ENCODE data around the gene SORBS2.
"Not testable (repeated sequence)": the region's sequence is repeated elsewhere in the genome, so short reads cannot be mapped to it uniquely, and the experiment has no call there.

Gene SORBS2

DNA sequence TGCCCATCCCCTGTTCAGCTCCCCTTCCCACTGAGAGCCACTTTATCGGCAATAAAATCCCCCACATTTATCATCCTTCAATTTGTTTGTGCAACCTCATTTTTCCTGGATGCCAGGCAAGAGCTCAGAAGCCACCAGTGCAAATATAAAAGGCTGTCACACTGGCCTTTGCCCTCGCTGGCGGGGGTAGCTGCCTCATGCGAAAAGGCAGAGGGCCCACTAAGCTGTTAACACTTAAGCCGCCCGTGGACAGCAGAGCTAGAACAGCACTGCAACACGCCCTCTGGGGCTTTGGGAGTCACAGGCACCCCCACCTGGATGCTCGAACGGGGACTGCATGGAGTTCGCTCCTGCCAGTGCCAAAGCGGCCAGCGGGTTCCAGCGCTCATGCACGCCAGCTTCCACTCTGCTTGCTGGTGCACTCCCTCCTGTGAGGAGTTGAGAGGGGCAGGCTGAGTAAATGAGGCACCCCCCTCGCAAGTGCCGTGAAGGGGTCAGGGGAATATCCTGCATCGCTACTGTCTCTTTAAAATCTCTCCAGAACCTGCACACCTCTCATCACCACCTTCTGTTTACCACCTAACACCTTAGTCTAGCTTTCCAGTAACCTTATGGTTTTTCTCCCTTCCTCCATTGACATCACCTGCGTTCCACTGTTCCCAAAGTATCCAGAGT lies 99.5 kb downstream of the SORBS2 start:
- no peak for DNase-seq (ENCODE audit: low read depth)

DNA sequence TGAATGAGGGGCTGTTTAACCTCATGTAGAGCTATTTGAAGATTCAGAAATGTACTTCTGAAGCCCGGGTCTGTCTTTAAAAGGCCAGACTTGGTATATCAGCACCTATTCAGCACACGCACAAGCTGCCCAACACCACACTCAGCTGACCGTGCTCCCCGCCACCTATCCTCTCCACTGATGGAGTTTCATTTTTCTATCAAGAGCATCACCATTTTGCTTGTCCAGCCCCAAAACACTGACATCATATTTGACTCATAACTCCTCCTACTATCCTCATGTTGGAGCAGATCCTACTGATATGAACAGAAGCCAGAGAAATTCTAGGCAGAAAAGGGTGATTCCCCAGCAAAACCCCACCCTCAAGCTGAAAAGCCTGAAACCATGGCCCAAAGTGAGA lies 100.3 kb downstream of the SORBS2 start:
- DNase-seq (ENCODE audit: low read depth) = no peak

DNA sequence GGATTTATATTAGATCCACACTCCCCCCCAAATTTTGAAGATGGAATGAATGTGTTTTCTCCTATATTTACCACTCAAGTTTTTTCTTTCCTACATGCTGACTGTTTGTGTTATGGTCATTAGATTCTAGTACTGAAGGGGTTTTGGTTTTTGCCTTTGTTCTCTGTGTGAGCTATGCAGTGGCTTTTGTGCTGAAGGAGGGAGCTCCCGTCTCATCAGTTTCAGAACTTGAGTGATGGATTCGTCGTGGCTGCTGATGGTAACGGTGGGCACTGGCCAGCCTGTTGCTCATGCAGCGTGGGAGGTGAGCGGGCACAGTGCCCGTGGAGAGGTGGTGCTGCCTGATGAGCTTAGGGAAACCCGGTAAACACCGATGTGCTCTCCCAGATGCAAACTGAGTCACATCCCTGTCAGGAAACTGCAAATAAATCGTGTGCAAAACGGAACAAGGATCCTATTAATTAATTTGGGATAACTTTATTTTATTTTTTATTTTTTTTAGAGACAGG lies 101.5 kb downstream of the SORBS2 start:
- no peak for DNase-seq (ENCODE audit: low read depth)

DNA sequence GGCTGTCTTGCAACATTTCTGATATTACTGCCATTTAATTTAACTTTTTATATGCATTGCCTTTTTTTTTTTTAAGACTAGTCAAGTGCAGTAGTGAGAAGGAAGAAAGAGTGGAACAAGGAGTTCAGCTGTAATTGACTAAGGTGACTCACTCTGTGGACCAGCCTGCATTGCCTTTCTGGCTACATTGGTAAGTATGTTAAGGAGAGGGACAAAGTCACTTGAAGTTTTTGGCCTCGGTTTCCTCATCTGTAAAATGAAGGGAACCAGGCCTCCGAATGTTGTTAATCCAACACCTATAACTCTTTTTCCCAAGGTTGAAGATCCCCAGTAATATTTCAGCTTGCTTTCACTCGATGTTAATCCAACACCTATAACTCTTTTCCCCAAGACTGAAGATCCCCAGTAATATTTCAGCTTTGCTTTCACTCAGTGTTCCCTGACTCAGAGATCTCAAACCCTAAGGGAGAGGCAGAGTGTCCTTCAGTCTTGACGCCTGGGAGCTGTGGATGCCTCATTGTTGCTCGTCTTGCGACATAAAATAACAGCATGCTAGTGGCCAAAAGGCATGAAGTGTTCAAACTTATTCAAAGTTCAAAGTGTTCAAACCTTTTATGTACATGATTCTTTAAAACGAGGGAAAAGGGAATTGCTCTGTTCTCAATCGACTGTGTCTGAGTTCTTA lies 102.0 kb downstream of the SORBS2 start:
- no peak for DNase-seq (ENCODE audit: low read depth)

DNA sequence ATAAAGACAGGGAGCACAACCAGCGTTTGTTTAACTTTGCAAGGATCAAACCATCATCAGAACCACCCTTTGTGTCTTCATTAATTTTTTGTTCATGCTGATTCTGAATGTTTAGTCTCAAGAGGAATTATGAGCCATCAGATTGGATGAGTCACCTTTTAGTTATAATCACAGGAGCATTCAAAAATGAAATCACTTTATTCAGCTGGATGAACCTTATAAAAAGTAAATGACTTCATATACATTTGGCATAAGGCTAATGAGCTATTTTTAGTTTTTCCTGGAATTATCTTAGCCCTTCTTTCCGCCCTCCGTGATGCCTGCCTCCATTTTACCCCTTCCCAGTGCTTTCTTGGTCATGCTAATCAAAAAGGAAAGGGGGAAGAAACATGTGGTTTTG lies 103.6 kb downstream of the SORBS2 start:
- no peak for DNase-seq (ENCODE audit: low read depth)

DNA sequence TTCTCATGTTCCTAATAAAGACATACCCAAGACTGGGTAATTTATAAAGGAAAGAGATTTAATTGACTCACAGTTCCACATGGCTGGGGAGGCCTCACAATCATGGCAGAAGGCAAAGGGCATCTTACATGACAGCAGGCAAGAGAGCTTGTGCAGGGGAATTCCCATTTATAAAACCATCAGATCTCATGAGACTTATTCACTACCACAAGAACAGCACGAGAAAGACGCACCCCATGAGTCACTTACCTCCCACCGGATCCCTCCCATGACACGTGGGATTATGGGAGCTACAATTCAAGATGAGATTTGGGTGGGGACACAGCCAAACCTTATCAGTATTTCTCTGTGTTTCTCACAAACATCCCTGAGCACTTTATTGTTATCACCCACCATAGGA lies 104.4 kb downstream of the SORBS2 start:
- DNase-seq (ENCODE audit: low read depth) = not testable (repeated sequence)

DNA sequence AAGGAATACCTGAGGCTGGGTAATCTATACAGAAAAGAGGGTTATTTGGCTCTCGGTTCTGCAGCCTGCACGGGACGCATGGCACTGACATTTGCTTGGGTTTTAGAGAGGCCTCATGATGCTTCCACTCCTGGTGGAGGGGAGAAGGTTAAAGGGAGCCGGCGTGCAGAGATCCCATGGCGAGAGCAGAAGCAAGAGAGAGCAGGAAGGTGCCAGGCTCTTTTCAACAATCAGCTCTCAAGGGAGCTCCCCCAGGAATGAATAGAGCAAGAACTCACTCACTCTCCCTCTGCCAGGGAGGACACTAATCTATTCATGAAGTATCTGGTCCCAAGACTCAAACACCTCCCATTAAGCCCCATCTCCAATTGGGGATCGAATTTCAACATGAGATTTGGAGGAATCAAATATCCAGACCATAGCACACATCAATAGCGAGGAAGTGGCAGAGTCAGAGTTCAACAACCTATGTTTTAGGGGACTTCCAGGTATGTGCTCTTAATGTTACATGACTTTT lies 109.8 kb downstream of the SORBS2 start:
- DNase-seq (ENCODE audit: low read depth) = no peak

DNA sequence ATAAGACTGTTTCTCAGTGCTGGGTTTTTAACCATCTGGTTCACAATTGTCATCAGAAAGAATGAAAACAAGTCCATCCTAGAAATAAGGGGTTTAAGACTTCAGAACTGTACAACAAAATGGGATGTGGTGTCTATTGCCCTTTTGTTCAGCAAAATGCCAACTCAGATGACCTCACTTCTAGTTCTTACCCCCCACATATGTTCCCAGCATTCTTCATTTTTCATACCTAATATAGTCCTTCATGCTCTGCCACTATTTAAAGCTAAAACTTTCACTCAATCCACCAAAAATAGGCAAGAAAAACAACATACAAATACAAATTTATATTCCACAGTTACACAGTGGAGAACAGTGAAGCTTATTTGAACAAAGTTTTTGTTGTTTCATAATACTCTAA lies 111.4 kb downstream of the SORBS2 start:
- no peak for DNase-seq (ENCODE audit: low read depth)

DNA sequence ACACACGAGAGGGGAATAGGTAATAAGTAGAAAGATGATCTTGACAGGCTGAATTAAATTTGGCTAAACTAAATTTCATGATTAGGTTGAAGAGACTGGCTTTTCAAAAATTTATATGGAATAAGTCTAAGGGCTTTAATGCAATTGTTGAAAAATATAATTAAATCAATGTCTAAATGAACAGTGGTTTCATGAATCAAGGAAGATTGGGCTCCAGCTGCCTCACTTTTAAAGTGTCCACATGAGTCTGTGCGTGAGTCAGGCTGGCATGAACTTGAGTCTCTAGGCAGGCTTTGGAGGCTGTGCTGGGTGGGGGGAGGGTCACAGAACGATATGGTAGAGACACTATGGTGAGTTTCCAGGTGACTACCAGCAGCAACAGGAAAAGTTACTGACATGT lies 111.9 kb downstream of the SORBS2 start:
- DNase-seq (ENCODE audit: low read depth) = no peak

DNA sequence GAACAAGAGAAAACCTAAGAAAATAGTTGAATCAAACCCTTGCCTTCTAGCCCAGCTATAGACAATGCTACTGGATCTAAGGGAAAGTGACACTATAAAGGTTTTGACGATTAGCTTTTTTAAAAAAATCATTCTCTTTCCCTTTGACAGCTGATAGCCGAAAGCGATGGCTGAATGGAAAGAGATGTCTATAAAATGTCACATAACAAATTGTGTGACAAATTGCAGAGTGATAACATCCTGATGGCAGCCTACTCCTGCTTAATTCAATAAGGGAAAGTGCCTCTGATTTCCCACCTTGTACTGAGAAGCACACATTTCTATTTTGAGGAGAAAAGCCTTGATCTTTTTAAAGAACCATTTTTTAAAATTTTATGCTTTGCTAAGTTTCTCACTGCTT lies 114.5 kb downstream of the SORBS2 start:
- DNase-seq (ENCODE audit: low read depth) = no peak

DNA sequence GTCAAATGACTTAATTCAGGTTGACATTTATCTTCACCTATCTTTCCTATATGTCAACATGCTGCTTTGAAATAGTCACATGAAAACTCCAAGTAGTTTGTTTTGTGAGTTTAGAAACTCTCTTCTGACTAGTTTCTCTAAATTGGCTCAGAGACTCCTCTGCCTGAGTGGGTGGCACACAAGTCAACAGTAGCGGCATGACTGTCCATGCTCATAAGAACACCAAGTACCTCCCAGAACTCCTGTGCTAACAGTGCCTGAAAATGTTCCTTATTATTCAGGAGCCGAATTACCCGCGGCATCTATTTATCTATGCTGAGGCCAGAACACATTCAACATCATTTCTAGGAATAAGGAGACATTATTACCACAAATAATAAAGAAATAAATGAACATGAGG lies 116.3 kb downstream of the SORBS2 start:
- DNase-seq (ENCODE audit: low read depth) = no peak

DNA sequence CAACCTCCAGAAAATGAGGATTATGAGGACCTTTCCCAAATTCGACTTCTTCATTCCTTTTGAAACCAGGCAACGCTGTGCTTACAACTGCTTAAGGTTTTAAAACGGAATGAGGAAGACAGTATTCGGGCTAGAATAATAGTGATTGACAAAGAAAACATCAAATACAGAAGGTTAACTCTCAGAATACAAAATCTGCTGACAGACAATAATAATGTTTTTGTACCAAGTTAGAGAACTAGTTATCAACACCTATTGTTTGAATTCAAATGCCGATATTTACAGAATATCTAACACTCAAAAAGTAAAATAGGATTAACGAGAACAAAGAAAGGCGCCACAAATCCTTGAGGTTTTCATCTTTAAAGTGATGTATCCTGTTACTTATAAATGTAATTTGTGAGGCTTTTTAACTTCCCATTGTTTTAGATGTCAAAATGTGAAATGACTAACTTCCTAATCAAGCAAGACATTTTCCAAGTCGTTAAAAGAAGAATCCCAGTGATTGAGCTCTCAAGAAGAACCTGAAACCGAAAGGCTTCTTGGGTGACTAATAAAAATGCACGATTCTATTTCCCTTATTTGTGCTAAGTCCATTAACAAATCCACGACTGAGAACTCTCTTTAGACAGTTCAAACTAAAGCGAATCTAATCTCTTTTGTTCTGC lies 118.3 kb downstream of the SORBS2 start:
- no peak for DNase-seq (ENCODE audit: low read depth)

DNA sequence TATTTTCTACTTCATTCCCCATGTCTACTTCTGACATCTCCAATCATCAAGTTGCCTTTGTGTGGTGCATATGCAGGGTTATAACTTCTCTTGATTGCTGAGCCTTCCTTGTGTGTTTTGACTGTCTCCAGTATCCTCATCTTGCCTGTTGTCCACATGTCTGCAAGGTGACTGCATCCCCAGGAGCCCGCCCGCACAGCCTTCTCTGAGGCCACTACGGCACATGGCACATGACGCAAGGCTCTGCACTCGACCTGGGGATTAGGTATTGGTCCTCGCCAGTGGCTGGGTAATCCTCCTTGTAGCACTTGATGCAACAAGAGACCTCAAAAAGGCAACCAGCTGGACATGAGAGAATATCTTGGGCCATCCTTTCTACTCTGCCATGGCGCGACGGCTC lies 122.6 kb downstream of the SORBS2 start:
- DNase-seq (ENCODE audit: low read depth) = no peak

DNA sequence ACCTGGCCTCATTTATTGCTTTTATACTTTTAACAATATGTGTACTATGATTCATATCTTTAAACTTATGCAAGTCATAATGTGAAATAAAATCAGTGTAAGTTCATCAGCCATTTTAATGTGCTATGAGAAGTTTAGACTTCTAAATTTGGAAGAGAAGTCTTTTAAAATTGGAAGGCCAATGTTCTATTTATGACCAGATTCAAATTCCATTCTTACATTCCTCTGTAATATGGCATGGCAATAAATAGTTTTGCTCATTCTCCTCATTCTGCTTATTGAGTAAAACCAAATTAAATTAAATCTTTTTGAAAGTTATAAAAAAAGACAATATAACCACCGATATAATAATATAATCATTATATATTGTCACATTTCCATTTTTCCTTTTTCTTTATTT lies 126.2 kb downstream of the SORBS2 start:
- DNase-seq (ENCODE audit: low read depth) = no peak

DNA sequence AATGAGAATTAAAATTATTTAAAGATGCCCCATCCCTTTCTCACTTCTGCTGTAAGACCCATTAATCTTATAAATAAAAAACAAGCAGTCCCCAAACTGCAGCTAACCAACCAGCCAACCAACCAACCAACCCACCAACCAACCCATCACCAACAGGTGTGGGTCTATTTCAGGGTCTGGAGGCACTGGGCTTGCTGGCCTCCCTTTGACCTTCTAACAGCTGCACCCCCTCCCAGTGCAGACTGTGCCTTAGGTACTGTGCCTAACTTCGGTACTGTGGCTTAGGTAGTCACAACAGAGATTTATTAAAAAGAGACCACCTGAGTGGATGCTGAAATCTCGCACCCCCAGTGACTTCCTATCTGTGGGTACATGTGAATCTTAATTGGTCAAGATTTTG lies 128.1 kb downstream of the SORBS2 start:
- DNase-seq (ENCODE audit: low read depth) = no peak

DNA sequence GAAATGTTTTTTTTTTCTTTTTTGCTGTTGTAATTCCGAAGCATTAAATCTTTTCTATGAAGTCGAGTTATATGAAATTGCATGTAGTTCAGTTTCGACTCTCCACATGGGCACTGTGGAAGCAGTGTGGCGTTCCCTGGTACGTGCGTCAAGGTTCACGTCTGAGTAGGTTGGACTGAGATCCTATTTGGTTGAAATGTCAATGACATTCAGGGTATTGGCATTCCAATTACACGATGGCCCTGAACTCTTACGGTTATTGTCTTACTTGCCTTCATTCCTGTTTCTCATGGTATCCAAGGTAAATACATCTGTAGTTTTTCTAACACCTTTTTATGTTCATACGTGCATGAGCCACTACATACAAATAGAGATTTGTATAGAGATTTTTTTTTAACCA lies 128.8 kb downstream of the SORBS2 start:
- DNase-seq (ENCODE audit: low read depth) = no peak

DNA sequence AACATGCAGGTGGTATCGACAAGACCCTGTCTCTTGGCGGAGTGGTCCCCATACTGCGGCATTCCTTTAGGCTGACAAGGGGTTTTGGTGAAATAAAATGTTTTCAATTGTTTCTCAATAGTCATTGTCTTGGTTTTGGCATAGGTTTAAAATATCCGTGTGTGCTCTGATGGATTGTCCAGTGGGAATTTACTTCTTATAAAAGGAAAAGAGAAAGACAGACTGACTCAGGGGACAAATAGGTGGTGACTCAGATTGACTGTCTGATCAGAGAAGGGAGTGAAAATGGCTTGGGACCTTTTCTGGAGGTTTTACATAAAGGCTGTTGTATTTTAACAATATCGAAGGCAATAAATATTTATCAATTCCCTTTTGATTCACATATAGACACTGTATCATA lies 129.8 kb downstream of the SORBS2 start:
- no peak for DNase-seq (ENCODE audit: low read depth)

DNA sequence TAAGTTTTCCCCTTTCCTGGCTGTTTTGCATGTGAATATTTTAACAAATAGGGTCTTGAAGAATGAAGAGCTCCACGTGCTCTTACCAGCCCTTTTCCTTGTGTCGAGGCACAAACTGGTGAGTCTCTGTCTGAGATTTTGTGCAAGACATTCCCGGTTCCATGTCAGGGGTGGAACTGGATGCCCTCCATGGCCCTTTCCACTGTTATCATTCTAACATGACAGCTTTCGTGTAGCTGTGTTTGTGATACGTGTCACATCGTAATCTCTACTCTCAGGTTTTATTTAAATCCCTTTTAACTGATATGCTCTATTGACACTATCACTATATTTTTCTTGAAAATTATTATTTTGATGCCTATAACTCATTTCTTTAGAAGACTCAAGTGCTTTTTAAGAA lies 130.4 kb downstream of the SORBS2 start:
- no peak for DNase-seq (ENCODE audit: low read depth)

DNA sequence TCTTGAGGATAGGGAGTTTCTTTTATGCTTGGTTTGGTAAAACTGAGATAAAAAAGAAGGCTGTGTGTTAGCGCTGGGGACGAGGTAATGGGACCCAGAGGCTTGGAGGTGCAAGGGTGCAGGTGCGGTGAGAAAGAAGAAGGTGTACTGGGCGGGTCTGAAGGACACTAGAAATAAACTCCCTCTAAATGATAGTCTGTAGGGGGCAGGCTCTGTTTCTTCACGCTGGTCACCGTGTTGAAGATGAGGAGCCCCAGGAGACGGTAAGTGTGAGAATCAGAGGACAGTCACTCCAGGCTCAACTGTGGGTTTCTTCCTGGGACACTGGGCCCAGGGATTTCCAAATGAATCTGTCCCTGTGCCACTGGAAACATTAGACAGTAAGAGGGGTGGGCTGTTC lies 131.4 kb downstream of the SORBS2 start:
- DNase-seq (ENCODE audit: low read depth) = no peak

DNA sequence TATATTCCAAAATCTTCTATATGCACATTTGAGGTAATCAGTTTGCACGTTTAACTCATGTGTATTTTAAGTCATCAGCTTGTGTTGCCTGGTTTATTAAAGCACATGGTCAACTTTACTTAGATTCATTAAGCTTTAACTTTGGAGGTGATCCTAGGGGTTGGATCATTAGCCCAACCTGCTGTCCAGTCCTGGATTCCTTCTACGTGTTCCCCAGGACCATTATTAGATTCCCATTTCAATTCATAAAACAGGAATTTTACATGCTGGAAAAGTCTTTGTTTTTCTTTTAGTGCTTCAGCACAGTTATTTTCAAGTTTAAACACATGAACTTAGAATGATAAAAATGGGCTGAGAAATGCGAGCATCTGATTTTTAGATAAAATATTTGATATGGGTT lies 132.5 kb downstream of the SORBS2 start:
- no peak for DNase-seq (ENCODE audit: low read depth)

DNA sequence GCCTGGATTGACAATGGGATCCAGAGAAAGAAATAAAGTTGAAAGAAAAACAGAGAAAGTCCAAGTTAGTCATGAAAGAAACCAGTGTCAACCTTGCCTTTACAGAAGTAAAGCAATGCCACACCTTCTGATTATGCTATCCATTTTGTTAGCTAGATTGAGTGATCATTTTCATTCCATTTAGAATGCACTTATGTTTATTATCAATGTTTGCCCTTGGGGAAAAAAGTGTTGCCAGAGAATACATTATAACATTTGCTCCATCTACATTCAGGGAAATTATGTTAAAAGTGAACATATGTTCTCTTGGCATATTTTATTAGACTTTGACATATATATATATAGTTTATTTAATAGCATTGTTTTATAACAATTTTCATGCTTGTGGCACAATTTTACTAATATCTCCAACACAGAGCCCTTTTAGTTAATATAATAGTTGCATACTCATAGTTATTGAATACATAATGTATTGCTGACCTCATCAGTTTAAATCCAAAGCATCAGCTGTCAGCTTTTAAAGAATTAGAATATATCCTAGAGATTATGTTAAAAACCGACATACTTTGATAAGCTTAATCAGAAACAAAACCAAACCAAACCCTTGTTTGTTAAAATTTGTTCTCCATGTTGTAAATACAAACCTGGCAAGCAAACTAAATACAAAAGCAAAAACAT lies 134.2 kb downstream of the SORBS2 start:
- no peak for DNase-seq (ENCODE audit: low read depth)

DNA sequence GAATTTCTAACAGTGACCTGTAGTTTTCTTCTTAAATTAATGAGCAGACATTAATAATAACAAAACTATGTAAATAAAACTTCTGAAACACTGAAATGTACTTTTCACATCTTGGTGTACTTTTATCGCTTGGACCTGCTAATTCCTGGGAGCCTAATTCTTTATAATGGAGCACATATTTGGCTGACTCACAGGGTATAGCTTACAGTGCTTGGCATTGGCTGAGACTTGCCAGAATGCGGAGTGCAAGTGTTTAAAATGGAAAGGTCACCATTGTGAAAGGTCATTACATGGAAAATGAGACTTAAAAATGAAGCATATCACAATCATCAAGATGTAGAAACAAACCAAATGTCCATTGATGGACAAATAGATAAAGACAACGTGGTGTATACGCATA lies 139.4 kb downstream of the SORBS2 start:
- no peak for DNase-seq (ENCODE audit: low read depth)

DNA sequence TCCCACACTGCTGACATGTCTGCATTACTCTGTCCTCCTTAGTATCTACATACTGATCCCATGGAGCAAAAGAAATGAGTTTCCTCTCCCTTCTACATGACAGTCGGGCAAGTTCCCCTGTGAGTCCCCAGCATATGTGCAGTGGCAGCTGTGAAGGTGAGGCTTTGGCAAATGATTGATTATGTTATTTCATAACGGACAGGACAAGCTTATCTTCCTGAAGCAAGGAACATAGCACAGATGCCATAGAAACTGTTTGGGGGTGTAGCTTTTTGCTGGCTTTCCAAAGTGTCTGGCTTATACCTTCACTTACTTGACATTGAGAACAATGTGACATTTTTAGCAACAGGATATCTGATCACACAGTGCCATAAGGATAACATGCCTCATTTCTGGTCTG lies 139.8 kb downstream of the SORBS2 start:
- DNase-seq (ENCODE audit: low read depth) = no peak

All from stimulated activated CD4-positive, alpha-beta T cell treated with anti-CD3 and anti-CD28 coated beads, Interleukin-2, amount 100 ng/mL, for 4 hours (primary cell).